GM12865 (cell line): Measurements from ENCODE around the gene ARPC5.

Source experiments
- DNase-seq: peaks from one replicate; pipeline ENCODE4 v3.0.0; 2010; ENCODE audit warnings: low read depth
- H3K4me3 ChIP-seq: 2 replicates; pipeline ENCODE4 v1.5.1; 2011; ENCODE audit warnings: mild to moderate bottlenecking, low read depth, low read length, control low read depth
- TF ChIP-seq, protein P1 (sequence below): IDR thresholded peaks from 2 replicates; pipeline ENCODE4 v1.5.1; 2011; ENCODE audit warnings: low read length, control low read depth, low read depth, inconsistent platforms; ENCODE audit not compliant: insufficient read depth; ENCODE audit errors: missing control alignments

ARPC5 gene

GRCh38 chr1:183593356-183593755 lies 42.2 kb downstream of the ARPC5 start:
- H3K4me3 ChIP-seq: no peak overlapping the region
- TF ChIP-seq, protein P1, sequence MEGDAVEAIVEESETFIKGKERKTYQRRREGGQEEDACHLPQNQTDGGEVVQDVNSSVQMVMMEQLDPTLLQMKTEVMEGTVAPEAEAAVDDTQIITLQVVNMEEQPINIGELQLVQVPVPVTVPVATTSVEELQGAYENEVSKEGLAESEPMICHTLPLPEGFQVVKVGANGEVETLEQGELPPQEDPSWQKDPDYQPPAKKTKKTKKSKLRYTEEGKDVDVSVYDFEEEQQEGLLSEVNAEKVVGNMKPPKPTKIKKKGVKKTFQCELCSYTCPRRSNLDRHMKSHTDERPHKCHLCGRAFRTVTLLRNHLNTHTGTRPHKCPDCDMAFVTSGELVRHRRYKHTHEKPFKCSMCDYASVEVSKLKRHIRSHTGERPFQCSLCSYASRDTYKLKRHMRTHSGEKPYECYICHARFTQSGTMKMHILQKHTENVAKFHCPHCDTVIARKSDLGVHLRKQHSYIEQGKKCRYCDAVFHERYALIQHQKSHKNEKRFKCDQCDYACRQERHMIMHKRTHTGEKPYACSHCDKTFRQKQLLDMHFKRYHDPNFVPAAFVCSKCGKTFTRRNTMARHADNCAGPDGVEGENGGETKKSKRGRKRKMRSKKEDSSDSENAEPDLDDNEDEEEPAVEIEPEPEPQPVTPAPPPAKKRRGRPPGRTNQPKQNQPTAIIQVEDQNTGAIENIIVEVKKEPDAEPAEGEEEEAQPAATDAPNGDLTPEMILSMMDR: no peak
- peak; percentile 79 for DNase-seq

- no peak for DNase-seq
- no peak overlapping the region for H3K4me3 ChIP-seq
- TF ChIP-seq, protein P1: no peak
Observed at GRCh38 chr1:183592733-183593132, 42.9 kb downstream of the ARPC5 start.

- H3K4me3 ChIP-seq: peak within 1 kb of the TSS; percentile 57
- TF ChIP-seq, protein P1: no peak
Observed at GRCh38 chr1:183590244-183591191, 45.1 kb downstream of the ARPC5 start, which contains the start of gene NCF2. Gene NCF2 (minus strand): TSS chr1:183590459. CDS start chr1:183590329, 130 bp downstream.

GRCh38 chr1:183589874-183590243 lies 45.7 kb downstream of the ARPC5 start:
- DNase-seq: peak; percentile 69
- H3K4me3 ChIP-seq: peak overlapping the region; percentile 57
- TF ChIP-seq, protein P1: no peak

More at GRCh38 chr1:183590244-183591191, 45.1 kb downstream of the ARPC5 start, which contains the start of gene NCF2:
- peak; percentile 96 for DNase-seq

- TF ChIP-seq, protein P1: no peak
- DNase-seq: peak; percentile 44
- peak overlapping the region; percentile 57 for H3K4me3 ChIP-seq
Observed at GRCh38 chr1:183589384-183589783, 46.2 kb downstream of the ARPC5 start.

DNA sequence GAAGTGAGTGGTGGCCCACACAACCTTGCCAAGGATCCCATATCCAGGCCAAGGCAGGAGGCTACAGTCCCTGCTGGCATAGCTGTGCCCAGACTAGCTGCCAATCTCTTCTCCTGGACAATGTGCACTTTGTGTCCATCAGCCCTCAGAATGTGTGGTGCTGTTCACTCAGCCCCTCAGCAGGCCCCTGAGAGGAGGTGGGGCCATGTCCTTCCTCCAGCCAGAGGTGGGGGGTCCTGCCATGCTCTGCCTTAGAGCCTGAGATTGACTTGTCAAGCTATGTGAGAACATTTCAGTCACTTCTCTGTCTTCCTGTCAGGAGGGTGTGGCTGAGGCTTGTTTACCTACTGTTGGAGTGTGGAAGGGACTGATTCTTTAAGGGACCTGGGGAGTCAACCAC lies 46.8 kb downstream of the ARPC5 start:
- H3K4me3 ChIP-seq: peak overlapping the region; percentile 57
- DNase-seq: peak; percentile 42

More for the DNA sequence above, 46.8 kb downstream of the ARPC5 start:
- TF ChIP-seq, protein P1: no peak
